Neural progenitor cell (in vitro differentiated cells): Measurements from ENCODE around the gene NCKAP5. TPM values are rescaled to one million over a fixed set of nuclear protein-coding genes. Genes with fewer than 3 reads are reported as not detected.

Experiments
- DNase-seq: peaks from one replicate; pipeline ENCODE4 v3.0.0-alpha.2; 2016; ENCODE audit warnings: low spot score
- H2AFZ ChIP-seq: fragments of 200-600 bp; sonication (generic); replicated peaks from 2 replicates; pipeline ENCODE4 v1.6.1; 2016; ENCODE audit warnings: antibody characterized with exemption
- H3F3A ChIP-seq: fragments of 200-600 bp; sonication (generic); 2 replicates; pipeline ENCODE4 v1.6.1; 2016; ENCODE audit warnings: antibody characterized with exemption, low read depth
- H3K27ac ChIP-seq: fragments of 200-600 bp; sonication (generic); 2 replicates; pipeline ENCODE4 v1.5.1; 2016; ENCODE audit warnings: mild to moderate bottlenecking
- H3K27me3 ChIP-seq: fragments of 200-600 bp; sonication (generic); 2 replicates; pipeline ENCODE4 v1.6.1; 2016; ENCODE audit warnings: mild to moderate bottlenecking, moderate library complexity
- H3K36me3 ChIP-seq: fragments of 200-600 bp; sonication (generic); 2 replicates; pipeline ENCODE4 v1.5.1; 2016
- H3K4me1 ChIP-seq: fragments of 200-600 bp; sonication (generic); 2 replicates; pipeline ENCODE4 v1.6.1; 2016; ENCODE audit warnings: mixed run types
- H3K4me2 ChIP-seq: fragments of 200-600 bp; sonication (generic); 2 replicates; pipeline ENCODE4 v1.6.1; 2016
- H3K4me3 ChIP-seq: fragments of 200-600 bp; sonication (generic); 2 replicates; pipeline ENCODE4 v1.5.1; 2016
- H3K79me2 ChIP-seq: fragments of 200-600 bp; sonication (generic); 2 replicates; pipeline ENCODE4 v1.6.1; 2016; ENCODE audit warnings: low read depth
- H3K9ac ChIP-seq: fragments of 200-600 bp; sonication (generic); 2 replicates; pipeline ENCODE4 v1.6.1; 2016
- H3K9me3 ChIP-seq: fragments of 200-600 bp; sonication (generic); 2 replicates; pipeline ENCODE4 v1.5.1; 2016; ENCODE audit warnings: low read depth
- H4K20me1 ChIP-seq: fragments of 200-600 bp; sonication (generic); 2 replicates; pipeline ENCODE4 v1.6.1; 2016; ENCODE audit warnings: low read depth
- H3K27ac Mint-ChIP-seq: 3 replicates; pipeline ENCODE4 v1.8.0; 2021; ENCODE audit warnings: mixed read lengths
- H3K27me3 Mint-ChIP-seq: 2 replicates; pipeline ENCODE4 v1.8.0; 2022; ENCODE audit warnings: low read depth, mild to moderate bottlenecking, inconsistent platforms, moderate library complexity, mixed read lengths; ENCODE audit not compliant: insufficient read depth
- H3K36me3 Mint-ChIP-seq: 3 replicates; pipeline ENCODE4 v1.8.0; 2021; ENCODE audit warnings: mixed read lengths
- H3K4me1 Mint-ChIP-seq: 3 replicates; pipeline ENCODE4 v1.8.0; 2021; ENCODE audit warnings: mixed read lengths
- H3K4me3 Mint-ChIP-seq: 3 replicates; pipeline ENCODE4 v1.8.0; 2021; ENCODE audit warnings: mild to moderate bottlenecking, moderate library complexity, mixed read lengths
- H3K9me3 Mint-ChIP-seq: 3 replicates; pipeline ENCODE4 v1.8.0; 2020; ENCODE audit warnings: mixed read lengths
- EZH2 ChIP-seq: fragments of 200-600 bp; sonication (generic); IDR thresholded peaks from 2 replicates; pipeline ENCODE4 v1.6.1; 2017; ENCODE audit warnings: antibody characterized with exemption, mild to moderate bottlenecking, moderate library complexity
- EZH2phosphoT487 ChIP-seq: fragments of 200-600 bp; sonication (generic); IDR thresholded peaks from 2 replicates; pipeline ENCODE4 v1.6.1; 2017; ENCODE audit warnings: antibody characterized with exemption
- total RNA-seq: library from RNA; depleted of rRNA; stranded (reverse); fragments of >200 nt; gene quantifications from 2 replicates; pipeline ENCODE4 v1.2.3, GENCODE V29; 2015; ENCODE audit warnings: low replicate concordance
- TF ChIP-seq, protein P1 (sequence below): fragments of 200-600 bp; sonication (generic); IDR thresholded peaks from 2 replicates; pipeline ENCODE4 v1.5.1; 2017; ENCODE audit warnings: antibody characterized with exemption, mild to moderate bottlenecking

NCKAP5 gene
- total RNA-seq, 1 donor from 2014 or later, result 0.47 TPM

GRCh38 chr2:132752421-132753206 lies 815.6 kb downstream of the NCKAP5 start:
- Mint-ChIP-seq H3K27ac (no peak overlapping the region), H3K36me3 (peaks cover 5% of the 10 kb centered on the region), H3K4me3 (no peak overlapping the region), H3K27me3 (no peaks in the 10 kb centered on the region), H3K9me3 (peaks cover 2% of the 10 kb centered on the region), H3K4me1 (peaks cover 51% of the 10 kb centered on the region)
- H3K4me1 ChIP-seq, result no peaks in the 10 kb centered on the region
- H3K79me2 ChIP-seq, result no peaks in the 10 kb centered on the region
- no peaks in the 10 kb centered on the region for H3F3A ChIP-seq
- H4K20me1 ChIP-seq, result no peaks in the 10 kb centered on the region
- TF ChIP-seq, protein P1, sequence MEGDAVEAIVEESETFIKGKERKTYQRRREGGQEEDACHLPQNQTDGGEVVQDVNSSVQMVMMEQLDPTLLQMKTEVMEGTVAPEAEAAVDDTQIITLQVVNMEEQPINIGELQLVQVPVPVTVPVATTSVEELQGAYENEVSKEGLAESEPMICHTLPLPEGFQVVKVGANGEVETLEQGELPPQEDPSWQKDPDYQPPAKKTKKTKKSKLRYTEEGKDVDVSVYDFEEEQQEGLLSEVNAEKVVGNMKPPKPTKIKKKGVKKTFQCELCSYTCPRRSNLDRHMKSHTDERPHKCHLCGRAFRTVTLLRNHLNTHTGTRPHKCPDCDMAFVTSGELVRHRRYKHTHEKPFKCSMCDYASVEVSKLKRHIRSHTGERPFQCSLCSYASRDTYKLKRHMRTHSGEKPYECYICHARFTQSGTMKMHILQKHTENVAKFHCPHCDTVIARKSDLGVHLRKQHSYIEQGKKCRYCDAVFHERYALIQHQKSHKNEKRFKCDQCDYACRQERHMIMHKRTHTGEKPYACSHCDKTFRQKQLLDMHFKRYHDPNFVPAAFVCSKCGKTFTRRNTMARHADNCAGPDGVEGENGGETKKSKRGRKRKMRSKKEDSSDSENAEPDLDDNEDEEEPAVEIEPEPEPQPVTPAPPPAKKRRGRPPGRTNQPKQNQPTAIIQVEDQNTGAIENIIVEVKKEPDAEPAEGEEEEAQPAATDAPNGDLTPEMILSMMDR, result no peak
- no peak for TF ChIP-seq EZH2phosphoT487
- no peak for TF ChIP-seq EZH2
- H3K27ac ChIP-seq, result no peak overlapping the region
- H3K27me3 ChIP-seq, result no peaks in the 10 kb centered on the region
- H3K4me2 ChIP-seq, result no peak overlapping the region
- no peak overlapping the region for H3K9ac ChIP-seq
- H2AFZ ChIP-seq, result no peak overlapping the region
- no peak overlapping the region for H3K4me3 ChIP-seq
- DNase-seq, result no peak
- no peaks in the 10 kb centered on the region for H3K36me3 ChIP-seq
- no peaks in the 10 kb centered on the region for H3K9me3 ChIP-seq

- H3K9me3 ChIP-seq, result no peaks in the 10 kb centered on the region
- no peaks in the 10 kb centered on the region for H3K36me3 ChIP-seq
- no peak overlapping the region for H3K9ac ChIP-seq
- H3K4me1 ChIP-seq, result no peaks in the 10 kb centered on the region
- TF ChIP-seq, protein P1, result no peak
- no peak for TF ChIP-seq EZH2
- no peak for TF ChIP-seq EZH2phosphoT487
- Mint-ChIP-seq H3K36me3 (peaks cover 8% of the 10 kb centered on the region), H3K4me1 (peaks cover 48% of the 10 kb centered on the region), H3K9me3 (peaks cover 4% of the 10 kb centered on the region), H3K4me3 (no peak overlapping the region), H3K27ac (no peak overlapping the region), H3K27me3 (no peaks in the 10 kb centered on the region)
- no peak overlapping the region for H3K4me2 ChIP-seq
- DNase-seq, result no peak
- H3F3A ChIP-seq, result no peaks in the 10 kb centered on the region
- no peak overlapping the region for H2AFZ ChIP-seq
- no peak overlapping the region for H3K4me3 ChIP-seq
- H4K20me1 ChIP-seq, result no peaks in the 10 kb centered on the region
- no peaks in the 10 kb centered on the region for H3K27me3 ChIP-seq
- H3K79me2 ChIP-seq, result no peaks in the 10 kb centered on the region
- no peak overlapping the region for H3K27ac ChIP-seq
Observed at GRCh38 chr2:132751836-132752235, 816.4 kb downstream of the NCKAP5 start.

GRCh38 chr2:132750606-132751005 lies 817.7 kb downstream of the NCKAP5 start:
- H4K20me1 ChIP-seq, result no peaks in the 10 kb centered on the region
- Mint-ChIP-seq H3K9me3 (peaks cover 4% of the 10 kb centered on the region), H3K4me3 (no peak overlapping the region), H3K36me3 (peaks cover 6% of the 10 kb centered on the region), H3K27me3 (no peaks in the 10 kb centered on the region), H3K27ac (peak overlapping the region; percentile 34), H3K4me1 (peaks cover 41% of the 10 kb centered on the region)
- no peaks in the 10 kb centered on the region for H3K27me3 ChIP-seq
- H3K4me3 ChIP-seq, result no peak overlapping the region
- TF ChIP-seq EZH2 (no peak), EZH2phosphoT487 (no peak)
- TF ChIP-seq, protein P1, result no peak
- no peak overlapping the region for H3K9ac ChIP-seq
- no peaks in the 10 kb centered on the region for H3K36me3 ChIP-seq
- no peak overlapping the region for H3K27ac ChIP-seq
- no peaks in the 10 kb centered on the region for H3K79me2 ChIP-seq
- H2AFZ ChIP-seq, result no peak overlapping the region
- H3K9me3 ChIP-seq, result no peaks in the 10 kb centered on the region
- no peak overlapping the region for H3K4me2 ChIP-seq
- no peak for DNase-seq
- no peaks in the 10 kb centered on the region for H3F3A ChIP-seq
- H3K4me1 ChIP-seq, result no peaks in the 10 kb centered on the region
